HepG2 (cell line): ENCODE results near the gene EIF3L. TPM values are rescaled to one million over a fixed set of nuclear protein-coding genes. Genes with fewer than 3 reads are reported as not detected.

Experiments
- ETV6 ChIP-seq: sonication (generic); formaldehyde crosslinking; conservative IDR thresholded peaks from 2 replicates; pipeline ENCODE4 v1.4.0; 2020; ENCODE audit warnings: missing genetic modification reagents
- FLYWCH1 ChIP-seq: sonication (generic); formaldehyde crosslinking; IDR thresholded peaks from 2 replicates; pipeline ENCODE4 v1.8.1; 2023; ENCODE audit warnings: mild to moderate bottlenecking, missing genetic modification reagents
- HNF4A ChIP-seq: sonication (generic); formaldehyde crosslinking; IDR thresholded peaks from 2 replicates; pipeline ENCODE4 v1.4.0; 2020; ENCODE audit warnings: missing genetic modification reagents
- HNRNPLL ChIP-seq: fragments of 200-400 bp; formaldehyde crosslinking; IDR thresholded peaks from 2 replicates; pipeline ENCODE4 v1.6.1; 2017; ENCODE audit warnings: mild to moderate bottlenecking, low read depth, low read length; ENCODE audit not compliant: poor library complexity, severe bottlenecking
- KLF6 ChIP-seq: IDR thresholded peaks from 2 replicates; pipeline ENCODE4 v1.8.0; 2016; ENCODE audit warnings: missing biosample characterization, missing genetic modification reagents
- NRL ChIP-seq: sonication (generic); formaldehyde crosslinking; IDR thresholded peaks from 2 replicates; pipeline ENCODE4 v1.5.0; 2020; ENCODE audit warnings: missing genetic modification reagents, mild to moderate bottlenecking, moderate library complexity, borderline replicate concordance
- SAFB2 ChIP-seq: sonication (generic); formaldehyde crosslinking; IDR thresholded peaks from 2 replicates; pipeline ENCODE4 v1.5.1; 2020; ENCODE audit warnings: missing genetic modification reagents, low read depth, mild to moderate bottlenecking, borderline replicate concordance
- TEAD2 ChIP-seq: sonication (generic); formaldehyde crosslinking; IDR thresholded peaks from 2 replicates; pipeline ENCODE4 v1.9.0; 2021; ENCODE audit warnings: missing genetic modification reagents
- TFAP4 ChIP-seq: sonication (generic); IDR thresholded peaks from 2 replicates; pipeline ENCODE4 v1.6.1; 2016; ENCODE audit warnings: low read depth, borderline replicate concordance
- ZFP41 ChIP-seq: sonication (generic); formaldehyde crosslinking; IDR thresholded peaks from 2 replicates; pipeline ENCODE4 v1.4.0; 2020; ENCODE audit warnings: mild to moderate bottlenecking, missing genetic modification reagents, borderline replicate concordance
- ZNF17 ChIP-seq: sonication (generic); formaldehyde crosslinking; IDR thresholded peaks from 2 replicates; pipeline ENCODE4 v1.5.0; 2020; ENCODE audit warnings: mild to moderate bottlenecking, missing genetic modification reagents
- ZNF225 ChIP-seq: sonication (generic); formaldehyde crosslinking; IDR thresholded peaks from 2 replicates; pipeline ENCODE4 v1.4.0; 2020; ENCODE audit warnings: mild to moderate bottlenecking, missing genetic modification reagents
- ZNF501 ChIP-seq: sonication (generic); formaldehyde crosslinking; IDR thresholded peaks from 2 replicates; pipeline ENCODE4 v1.5.1; 2020; ENCODE audit warnings: mild to moderate bottlenecking, moderate library complexity, missing genetic modification reagents
- ZNF512B ChIP-seq: sonication (generic); formaldehyde crosslinking; IDR thresholded peaks from 2 replicates; pipeline ENCODE4 v1.5.1; 2020; ENCODE audit warnings: missing genetic modification reagents, mild to moderate bottlenecking, borderline replicate concordance
- ZNF530 ChIP-seq: sonication (generic); formaldehyde crosslinking; IDR thresholded peaks from 2 replicates; pipeline ENCODE4 v1.5.0; 2020; ENCODE audit warnings: low read depth, mild to moderate bottlenecking, missing genetic modification reagents
- ZNF572 ChIP-seq: sonication (generic); formaldehyde crosslinking; IDR thresholded peaks from 2 replicates; pipeline ENCODE4 v1.5.1; 2020; ENCODE audit warnings: mild to moderate bottlenecking, missing genetic modification reagents
- ZNF616 ChIP-seq: sonication (generic); formaldehyde crosslinking; IDR thresholded peaks from 2 replicates; pipeline ENCODE4 v1.5.0; 2020; ENCODE audit warnings: low read depth, mild to moderate bottlenecking, missing genetic modification reagents
- ZNF652 ChIP-seq: IDR thresholded peaks from 2 replicates; pipeline ENCODE4 v1.6.1; 2016; ENCODE audit warnings: low read depth, borderline replicate concordance
- ZNF678 ChIP-seq: sonication (generic); formaldehyde crosslinking; IDR thresholded peaks from 2 replicates; pipeline ENCODE4 v1.4.0; 2020; ENCODE audit warnings: mild to moderate bottlenecking, missing genetic modification reagents
- ZNF772 ChIP-seq: sonication (generic); formaldehyde crosslinking; IDR thresholded peaks from 2 replicates; pipeline ENCODE4 v1.5.0; 2020; ENCODE audit warnings: mild to moderate bottlenecking, missing genetic modification reagents
- ZNF879 ChIP-seq: sonication (generic); formaldehyde crosslinking; IDR thresholded peaks from 2 replicates; pipeline ENCODE4 v1.8.1; 2023; ENCODE audit warnings: missing genetic modification reagents
- polyA plus RNA-seq, 8 experiments: library from polyadenylated mRNA; depleted of rRNA in 3 of 8; stranded (reverse) in 7 of 8; unstranded in 1 of 8; fragments of >200 nt; fragmentation: Illumina TruSeq in 4 of 8; extraction: Trizol in 4 of 8; gene quantifications; 2 replicates each; pipeline versions ENCODE4 v1.2.1 to v1.2.3, GENCODE V29; 2011 to 2016; ENCODE audit warnings: low read depth in 4 of 8, missing spikeins in 1 of 8, mixed read lengths in 1 of 8; ENCODE audit not compliant: insufficient read depth in 1 of 8
- total RNA-seq, 5 experiments: library from RNA; depleted of rRNA; stranded (reverse); fragments of >200 nt; fragmentation: Illumina TruSeq; extraction: Trizol; gene quantifications; 2 replicates each; pipeline ENCODE4 v1.2.3, GENCODE V29; 2016; ENCODE audit warnings: low read depth in 1 of 5
- TF ChIP-seq, protein P1 (sequence below): sonication (generic); formaldehyde crosslinking; IDR thresholded peaks from 2 replicates; pipeline ENCODE4 v1.5.0; 2020; ENCODE audit warnings: missing genetic modification reagents

EIF3L gene
- total and polyA plus RNA-seq, 2 of the 13 experiments (the other 11 are each of a cell fraction or from before 2014, with no cell fraction given), result 514 to 793 TPM

DNA sequence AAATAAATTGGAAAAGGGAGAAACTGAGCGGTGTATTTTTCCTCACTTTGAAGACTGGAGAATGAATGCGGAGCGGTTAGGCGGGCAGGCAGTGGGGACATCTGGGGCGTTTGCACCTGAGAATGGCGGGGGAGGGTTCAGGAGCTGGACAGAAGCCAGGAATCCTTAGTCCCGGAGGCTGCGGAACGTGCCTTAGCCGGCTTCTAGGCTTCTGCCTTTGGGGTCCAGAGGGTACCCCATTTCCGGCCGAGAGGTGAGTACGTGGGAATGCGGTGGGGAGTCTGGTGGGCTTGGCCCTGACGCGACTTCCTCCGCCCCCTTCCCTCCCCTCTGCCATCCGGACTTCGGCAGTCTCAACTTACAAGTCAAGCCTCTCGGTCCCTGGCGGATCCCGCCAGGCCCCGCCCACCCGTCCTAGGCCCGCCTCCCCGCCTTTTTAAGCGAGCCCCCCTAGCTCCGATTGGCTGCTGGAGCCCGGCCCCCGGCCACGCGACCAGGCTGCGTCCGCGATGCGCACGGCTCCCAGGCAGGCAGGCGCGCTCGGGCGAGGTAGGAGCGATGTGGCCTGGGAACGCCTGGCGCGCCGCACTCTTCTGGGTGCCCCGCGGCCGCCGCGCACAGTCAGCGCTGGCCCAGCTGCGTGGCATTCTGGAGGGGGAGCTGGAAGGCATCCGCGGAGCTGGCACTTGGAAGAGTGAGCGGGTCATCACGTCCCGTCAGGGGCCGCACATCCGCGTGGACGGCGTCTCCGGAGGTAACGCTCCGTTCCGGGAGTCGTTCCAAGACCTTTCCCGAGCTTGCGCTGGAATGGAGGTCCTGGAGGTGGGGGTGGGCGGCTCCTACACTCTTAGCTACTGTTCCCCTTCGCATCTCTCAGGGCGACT is 41.6 kb upstream of the EIF3L start, which contains the start of gene GCAT (continued):
- TF ChIP-seq NRL (CRISPR knock-in tag) (peak; percentile 35; the same call in 1 of the 2 replicates), ZNF225 (CRISPR knock-in tag) (0 out of 2 replicates have a peak, but pooled peaks have one; percentile 40), ZFP41 (CRISPR knock-in tag) (peak; percentile 70; the same call in 1 of the 2 replicates), HNRNPLL (peak; percentile 78), ZNF678 (CRISPR knock-in tag) (no peak; the same call in 1 of the 2 replicates), TFAP4 (peak; percentile 45; the same call in 1 of the 2 replicates), ZNF772 (CRISPR knock-in tag) (peak; percentile 66; the same call in 1 of the 2 replicates), ZNF879 (CRISPR knock-in tag) (no peak), FLYWCH1 (CRISPR knock-in tag) (no peak), ZNF530 (CRISPR knock-in tag) (no peak), ZNF652 (no peak), HNF4A (CRISPR knock-in tag) (0 out of 2 replicates have a peak, but pooled peaks have one; percentile 4), ETV6 (CRISPR knock-in tag) (no peak), ZNF17 (CRISPR knock-in tag) (no peak), KLF6 (CRISPR knock-in tag) (peak; percentile 49; the same call in 1 of the 2 replicates), ZNF512B (CRISPR knock-in tag) (0 out of 2 replicates have a peak, but pooled peaks have one; percentile 10), ZNF572 (CRISPR knock-in tag) (no peak), ZNF501 (CRISPR knock-in tag) (peak; percentile 39; the same call in 1 of the 2 replicates), TEAD2 (CRISPR knock-in tag) (no peak), ZNF616 (CRISPR knock-in tag) (0 out of 2 replicates have a peak, but pooled peaks have one; percentile 18), SAFB2 (CRISPR knock-in tag) (peak; percentile 95)
- TF ChIP-seq, protein P1, sequence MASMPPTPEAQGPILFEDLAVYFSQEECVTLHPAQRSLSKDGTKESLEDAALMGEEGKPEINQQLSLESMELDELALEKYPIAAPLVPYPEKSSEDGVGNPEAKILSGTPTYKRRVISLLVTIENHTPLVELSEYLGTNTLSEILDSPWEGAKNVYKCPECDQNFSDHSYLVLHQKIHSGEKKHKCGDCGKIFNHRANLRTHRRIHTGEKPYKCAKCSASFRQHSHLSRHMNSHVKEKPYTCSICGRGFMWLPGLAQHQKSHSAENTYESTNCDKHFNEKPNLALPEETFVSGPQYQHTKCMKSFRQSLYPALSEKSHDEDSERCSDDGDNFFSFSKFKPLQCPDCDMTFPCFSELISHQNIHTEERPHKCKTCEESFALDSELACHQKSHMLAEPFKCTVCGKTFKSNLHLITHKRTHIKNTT (CRISPR knock-in tag), result no peak
